Left lobe of liver (tissue), 2 donors: ENCODE data around the gene ZC3H18. TPM values are rescaled to one million over a fixed set of nuclear protein-coding genes. Genes with fewer than 3 reads are reported as not detected.

Experiments
- ATAC-seq: fragments of 200-7000 bp; cut with Tn5 transposase; one replicate; pipeline ENCODE4 v1.9.1; 2020; ENCODE audit warnings: mild to moderate bottlenecking, moderate library complexity
- DNase-seq: peaks from one replicate; pipeline ENCODE4 v3.0.0-alpha.2; 2020; ENCODE audit warnings: low spot score
- total RNA-seq: library from RNA; stranded (reverse); gene quantifications from one replicate; pipeline ENCODE4 v1.2.1, GENCODE V29; 2021
- donor health status: DM: no; HTN: no; CAD: no; lungs with moderate emphysema.
- donor health status: DM: no; HTN: yes; CAD: no.

ZC3H18 gene
- total RNA-seq, 1 donor from 2014 or later, result 18.1 TPM

DNA sequence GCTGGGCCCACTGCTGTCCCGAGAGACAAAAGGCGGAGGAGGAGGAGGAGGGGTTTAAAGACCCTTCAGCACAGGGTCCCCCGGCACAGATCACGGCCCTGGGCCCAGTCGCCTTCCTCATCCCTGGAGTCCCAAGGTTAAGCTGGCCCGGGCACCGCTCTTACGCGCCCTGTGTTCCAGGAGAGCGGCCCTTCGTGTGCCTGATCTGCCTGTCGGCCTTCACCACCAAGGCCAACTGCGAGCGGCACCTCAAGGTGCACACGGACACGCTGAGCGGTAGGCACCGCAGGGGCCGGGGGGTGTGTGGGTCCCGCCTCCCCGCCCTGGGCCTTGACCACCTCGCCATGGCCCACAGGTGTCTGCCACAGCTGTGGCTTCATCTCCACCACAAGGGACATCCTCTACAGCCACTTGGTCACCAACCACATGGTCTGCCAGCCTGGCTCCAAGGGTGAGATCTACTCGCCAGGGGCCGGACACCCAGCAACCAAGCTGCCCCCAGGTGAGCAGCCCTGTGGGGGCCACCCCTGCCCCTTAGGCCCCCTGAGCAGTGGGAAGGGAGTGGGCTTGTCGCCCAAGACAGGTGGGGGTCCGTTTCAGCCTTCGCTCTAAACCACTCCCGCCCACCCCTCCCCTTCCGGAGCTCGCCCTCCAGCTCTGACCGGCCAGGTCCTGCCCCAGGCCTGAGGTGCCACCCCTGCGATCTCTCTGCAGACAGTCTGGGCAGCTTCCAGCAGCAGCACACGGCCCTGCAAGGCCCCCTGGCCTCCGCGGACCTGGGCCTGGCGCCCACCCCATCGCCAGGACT is 37.6 kb upstream of the ZC3H18 start:
- ATAC-seq (peak; percentile 9), DNase-seq (no peak)

DNA sequence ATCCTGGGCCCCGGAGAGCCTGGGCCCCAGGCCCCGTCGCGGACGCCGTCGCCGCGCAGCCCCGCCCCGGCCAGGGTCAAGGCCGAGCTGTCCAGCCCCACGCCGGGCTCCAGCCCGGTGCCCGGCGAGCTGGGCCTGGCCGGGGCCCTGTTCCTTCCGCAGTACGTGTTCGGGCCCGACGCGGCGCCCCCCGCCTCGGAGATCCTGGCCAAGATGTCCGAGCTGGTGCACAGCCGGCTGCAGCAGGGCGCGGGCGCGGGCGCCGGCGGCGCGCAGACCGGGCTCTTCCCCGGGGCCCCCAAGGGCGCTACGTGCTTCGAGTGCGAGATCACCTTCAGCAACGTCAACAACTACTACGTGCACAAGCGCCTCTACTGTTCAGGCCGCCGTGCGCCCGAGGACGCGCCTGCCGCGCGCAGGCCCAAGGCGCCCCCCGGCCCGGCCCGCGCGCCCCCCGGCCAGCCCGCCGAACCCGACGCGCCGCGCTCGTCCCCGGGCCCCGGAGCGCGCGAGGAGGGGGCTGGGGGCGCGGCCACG is 36.8 kb upstream of the ZC3H18 start:
- no peak for DNase-seq
- no peak for ATAC-seq

DNA sequence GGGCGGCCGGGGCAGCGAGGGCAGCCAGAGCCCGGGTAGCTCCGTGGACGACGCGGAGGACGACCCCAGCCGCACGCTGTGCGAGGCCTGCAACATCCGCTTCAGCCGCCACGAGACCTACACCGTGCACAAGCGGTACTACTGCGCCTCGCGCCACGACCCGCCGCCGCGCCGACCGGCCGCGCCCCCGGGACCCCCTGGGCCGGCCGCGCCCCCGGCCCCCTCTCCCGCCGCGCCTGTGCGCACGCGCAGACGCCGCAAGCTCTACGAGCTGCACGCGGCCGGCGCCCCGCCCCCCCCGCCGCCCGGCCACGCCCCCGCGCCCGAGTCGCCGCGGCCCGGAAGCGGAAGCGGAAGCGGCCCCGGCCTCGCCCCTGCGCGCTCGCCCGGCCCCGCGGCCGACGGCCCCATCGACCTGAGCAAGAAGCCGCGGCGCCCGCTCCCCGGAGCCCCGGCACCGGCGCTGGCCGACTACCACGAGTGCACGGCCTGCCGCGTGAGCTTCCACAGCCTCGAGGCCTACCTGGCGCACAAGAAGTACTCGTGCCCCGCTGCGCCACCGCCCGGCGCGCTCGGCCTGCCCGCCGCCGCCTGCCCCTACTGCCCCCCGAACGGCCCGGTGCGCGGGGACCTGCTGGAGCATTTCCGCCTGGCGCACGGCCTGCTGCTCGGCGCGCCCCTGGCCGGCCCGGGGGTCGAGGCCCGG is 36.1 kb upstream of the ZC3H18 start:
- ATAC-seq (no peak), DNase-seq (no peak)

DNA sequence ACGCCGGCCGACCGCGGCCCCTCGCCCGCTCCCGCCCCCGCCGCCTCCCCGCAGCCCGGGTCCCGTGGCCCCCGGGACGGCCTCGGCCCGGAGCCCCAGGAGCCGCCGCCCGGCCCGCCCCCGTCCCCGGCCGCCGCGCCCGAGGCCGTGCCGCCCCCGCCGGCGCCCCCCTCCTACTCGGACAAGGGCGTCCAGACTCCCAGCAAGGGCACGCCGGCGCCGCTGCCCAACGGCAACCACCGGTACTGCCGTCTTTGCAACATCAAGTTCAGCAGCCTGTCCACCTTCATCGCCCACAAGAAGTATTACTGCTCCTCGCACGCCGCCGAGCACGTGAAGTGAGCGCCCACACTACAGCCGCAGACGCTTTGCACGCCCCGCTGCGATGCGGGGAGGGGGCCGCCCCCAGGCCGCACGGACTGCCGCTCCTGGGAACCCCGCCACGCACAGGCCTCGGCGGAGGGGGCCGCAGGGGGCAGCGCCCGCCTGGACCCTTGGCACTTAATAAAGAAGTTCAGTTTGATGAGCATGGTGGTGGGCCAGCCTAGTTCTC is 35.5 kb upstream of the ZC3H18 start:
- DNase-seq (no peak), ATAC-seq (no peak)

DNA sequence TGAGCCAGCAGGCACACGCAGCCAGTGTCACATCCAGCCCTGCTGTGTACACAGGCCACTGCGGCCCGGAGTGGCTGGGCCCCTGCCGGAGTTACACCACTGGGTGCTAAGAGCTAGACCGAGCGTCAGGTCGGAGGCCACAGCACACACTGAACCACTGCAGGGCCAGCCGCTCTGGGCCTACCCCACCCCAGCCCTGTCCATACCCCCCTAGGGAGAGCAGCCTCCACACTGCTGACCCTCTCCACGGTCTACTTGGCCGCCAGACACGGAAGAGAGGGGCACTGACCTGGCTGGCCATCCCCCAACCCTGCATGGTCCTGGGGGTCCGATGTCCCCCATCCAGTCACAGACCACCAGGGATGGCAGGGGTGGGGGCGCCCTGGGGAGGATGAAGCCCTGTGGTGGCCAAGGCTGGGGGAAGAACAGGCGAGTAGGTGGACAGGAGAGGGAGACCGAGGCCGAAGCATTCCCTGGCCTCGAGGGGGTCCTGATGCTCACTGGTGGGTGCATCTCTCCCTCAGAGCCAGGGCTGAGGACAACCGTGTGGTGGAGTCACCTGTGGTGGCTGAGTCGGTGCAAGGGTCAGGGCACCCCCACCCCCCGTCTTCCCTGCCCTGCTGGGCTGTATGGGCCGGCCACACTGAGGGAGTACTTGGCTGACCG is 34.9 kb upstream of the ZC3H18 start:
- DNase-seq (no peak), ATAC-seq (no peak)

DNA sequence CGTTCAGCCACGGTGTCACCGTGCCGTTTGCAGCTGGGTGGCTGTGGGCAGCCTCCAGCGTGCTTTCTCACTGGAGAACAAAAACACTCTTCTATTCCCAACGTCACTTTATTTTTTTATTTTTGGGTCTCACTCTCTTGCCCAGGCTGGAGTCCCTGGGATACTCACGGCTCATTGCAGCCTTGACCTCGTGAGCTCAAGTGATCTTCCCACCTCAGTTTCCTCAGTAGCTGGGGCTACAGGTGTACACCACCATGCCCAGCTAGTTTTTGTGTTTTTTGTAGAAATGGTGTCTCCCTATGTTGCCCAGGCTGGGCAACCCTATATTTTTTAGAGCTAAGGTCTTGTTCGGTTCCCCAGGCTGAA is 34.4 kb upstream of the ZC3H18 start:
- DNase-seq (no peak), ATAC-seq (no peak)

DNA sequence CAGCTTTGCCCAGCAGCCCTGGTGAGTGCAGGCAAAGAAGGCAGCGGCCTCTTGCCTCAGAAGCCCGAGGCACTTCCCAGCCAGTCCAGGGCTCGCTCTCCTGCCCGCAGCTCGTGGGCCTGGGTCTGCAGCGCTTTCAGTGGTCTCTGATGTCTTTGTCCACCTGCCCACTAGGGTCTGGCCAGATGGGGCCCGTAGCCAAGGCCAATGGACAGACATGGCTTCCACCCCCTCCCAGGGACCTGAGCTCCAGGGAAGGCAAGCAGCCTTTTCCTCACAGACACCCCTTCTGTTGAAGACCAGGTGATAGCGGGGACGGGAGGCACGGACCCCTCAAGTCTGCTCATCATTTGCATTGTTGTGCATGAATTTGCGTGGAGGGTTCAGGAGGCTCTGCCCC is 33.7 kb upstream of the ZC3H18 start:
- DNase-seq, result no peak
- no peak for ATAC-seq

DNA sequence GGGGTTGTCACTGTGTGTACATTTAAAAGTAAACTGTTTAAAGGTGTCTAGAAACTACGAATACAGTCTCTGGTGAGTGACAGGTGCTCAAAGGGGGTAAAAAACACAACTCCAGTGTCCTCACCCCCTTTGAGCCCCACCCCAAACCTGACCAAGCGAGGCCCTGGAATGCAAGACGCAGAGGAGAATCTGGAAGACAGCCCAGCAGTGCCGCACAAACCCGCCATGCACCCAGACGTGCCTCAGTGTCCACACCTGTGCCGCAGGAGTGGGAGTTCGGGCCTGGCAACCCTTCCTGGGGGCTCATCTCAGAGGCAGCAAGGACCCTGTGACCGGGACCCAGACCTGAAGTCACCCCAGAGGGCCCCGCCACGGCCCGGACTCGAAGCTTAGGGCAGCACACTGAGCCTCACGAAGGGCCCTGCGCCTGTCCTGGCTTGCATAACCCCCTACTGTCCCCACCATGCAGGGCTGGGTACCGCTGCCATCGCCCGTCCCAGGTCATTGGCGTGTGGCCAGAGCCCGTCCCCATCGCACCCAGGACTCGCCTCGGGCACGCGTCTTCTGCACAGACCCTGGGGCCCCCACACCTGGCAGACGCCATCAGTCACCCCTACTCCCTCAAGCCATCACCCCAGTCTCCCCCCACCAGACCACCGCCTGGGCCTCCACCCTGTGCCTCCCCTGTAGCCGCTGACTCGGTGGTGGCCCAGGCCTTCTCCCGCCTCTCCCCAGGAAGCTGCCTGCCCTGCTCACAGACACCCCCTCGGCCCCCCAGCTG is 33.0 kb upstream of the ZC3H18 start:
- ATAC-seq, result peak; percentile 38
- DNase-seq, result no peak

DNA sequence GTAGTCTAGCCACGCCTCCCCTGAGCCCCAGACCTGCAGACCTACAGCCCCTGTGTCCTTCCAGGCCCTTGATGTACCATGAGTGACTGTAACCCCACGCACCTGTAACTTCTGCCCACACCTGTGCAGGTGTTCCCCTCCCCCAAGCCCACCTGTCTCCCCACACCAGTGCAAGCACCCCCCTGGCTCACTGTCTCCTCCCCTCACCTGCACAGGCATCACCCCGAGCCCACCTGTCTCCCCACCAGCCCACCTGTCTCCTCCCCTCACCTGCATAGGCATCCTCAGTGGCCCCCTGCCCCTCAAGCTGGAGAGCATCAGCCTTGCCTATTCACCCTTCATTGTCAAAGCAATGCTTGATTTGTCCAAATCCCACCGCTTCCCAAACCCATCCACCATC is 32.3 kb upstream of the ZC3H18 start:
- DNase-seq (no peak), ATAC-seq (no peak)

DNA sequence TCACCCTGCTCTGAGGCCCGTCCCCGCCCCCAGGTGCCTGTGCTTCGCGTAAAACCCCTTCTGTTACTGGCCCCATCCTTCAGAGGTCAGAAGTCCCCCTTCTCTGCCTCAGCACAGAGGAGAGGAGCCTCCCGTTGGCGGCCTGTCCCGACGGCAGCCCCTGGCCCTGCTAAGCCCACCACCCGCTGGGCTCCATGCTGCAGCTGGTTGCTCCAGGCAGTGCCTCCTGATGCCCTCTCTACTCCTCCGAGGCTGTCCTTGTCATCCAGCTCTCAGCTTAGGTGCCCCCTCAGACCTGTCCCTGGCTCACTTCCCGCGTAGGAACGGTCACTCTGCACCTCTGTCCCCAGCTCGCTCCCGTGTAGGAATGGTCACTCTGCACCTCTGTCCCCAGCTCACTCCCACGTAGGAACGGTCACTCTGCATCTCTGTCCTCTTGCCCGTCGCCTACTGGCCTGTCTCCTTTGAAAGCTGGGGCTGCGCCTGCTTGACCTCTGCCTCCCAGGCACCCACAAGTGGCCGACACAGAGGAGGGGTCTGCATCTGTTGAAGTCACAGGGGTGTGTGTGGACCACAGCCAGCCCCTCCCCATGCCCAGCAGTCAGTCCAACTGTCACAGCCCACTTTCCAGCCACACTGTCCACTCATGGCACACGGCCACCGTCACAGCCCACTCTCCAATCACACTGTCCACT is 31.7 kb upstream of the ZC3H18 start:
- DNase-seq (no peak), ATAC-seq (peak; percentile 27)

DNA sequence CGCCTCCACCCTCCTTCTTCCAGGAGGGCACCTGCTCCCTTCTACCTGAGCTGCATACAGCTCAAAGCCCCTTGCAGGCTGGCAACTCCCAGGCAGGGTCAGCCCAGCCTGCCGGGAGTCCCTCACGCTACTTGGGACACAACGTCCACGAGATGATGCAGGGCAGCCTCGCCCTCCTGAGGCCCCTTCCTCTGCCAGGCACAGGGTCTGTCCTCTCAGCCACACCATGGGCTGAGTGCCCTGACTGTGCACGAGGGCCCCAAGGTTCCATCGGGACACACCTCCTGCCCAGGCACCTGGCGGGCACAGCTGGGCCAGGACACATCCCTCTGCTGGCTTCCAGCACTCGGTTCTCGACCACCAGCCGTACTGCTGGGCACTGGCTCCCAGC is 30.9 kb upstream of the ZC3H18 start:
- DNase-seq, result no peak
- ATAC-seq, result no peak

DNA sequence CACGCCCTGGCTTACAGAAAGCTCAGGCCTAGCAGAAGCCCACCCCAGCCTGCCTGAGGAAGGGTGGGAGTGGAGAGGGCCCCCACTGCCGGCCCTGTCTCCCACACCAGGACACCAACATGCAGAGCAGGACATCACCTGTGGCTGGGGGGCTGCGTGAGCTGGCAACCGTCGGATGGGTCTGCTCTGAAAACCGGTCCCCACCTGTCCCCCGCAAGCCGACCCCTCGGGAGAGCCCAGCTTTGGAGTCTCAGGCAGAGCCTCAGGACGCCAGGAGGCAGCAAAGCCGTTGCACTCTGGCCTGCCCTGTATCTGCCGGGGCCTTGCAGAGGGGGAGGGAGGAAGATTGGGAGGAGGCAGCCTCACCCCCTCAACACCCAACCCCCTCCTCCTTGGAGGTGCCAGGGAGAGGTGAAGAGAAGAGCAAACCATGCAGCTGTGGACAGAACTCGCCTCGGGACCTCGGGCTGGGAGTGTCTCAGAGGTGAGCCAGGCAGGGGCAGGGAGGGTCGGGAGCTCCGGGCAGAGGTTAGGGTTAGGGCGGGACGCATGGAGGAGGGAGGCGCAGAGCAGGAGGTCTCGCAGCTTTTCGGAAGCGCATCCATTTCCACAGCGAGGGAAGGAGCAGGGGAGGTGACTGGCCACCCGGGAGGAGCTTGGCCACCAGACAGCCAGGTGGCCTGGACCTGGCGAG is 30.4 kb upstream of the ZC3H18 start:
- ATAC-seq, result peak; percentile 13
- no peak for DNase-seq

DNA sequence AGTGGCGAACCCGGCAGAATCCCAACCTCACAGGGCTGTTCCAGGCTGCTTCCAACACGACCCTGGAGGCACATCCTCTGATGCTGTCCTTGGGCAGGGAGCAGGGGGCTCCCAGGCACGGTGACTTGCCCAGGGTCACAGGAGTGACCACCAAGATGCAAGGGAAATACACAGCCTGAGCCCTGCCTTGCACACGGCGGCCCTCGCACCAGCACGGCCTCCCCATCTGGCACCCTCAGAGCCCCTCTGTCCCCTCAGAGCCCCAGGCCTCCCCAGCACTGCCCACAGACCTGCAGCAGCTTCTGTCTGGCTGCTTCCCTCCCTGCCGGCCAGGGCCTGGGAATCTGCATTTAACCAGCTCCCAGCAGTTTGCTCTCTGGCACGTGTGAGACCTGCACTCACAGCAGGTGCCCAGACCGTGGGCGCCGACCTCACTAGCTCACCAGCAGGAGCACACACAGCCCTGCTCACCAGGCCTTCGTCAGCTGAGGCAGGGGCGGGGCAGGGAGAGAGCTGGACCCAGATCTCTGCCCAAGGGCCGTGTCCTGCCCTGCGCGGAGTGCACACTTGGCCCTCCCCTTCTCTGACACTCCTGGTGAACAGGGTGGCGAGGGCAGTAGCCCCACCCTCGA is 29.7 kb upstream of the ZC3H18 start:
- ATAC-seq (no peak), DNase-seq (no peak)

DNA sequence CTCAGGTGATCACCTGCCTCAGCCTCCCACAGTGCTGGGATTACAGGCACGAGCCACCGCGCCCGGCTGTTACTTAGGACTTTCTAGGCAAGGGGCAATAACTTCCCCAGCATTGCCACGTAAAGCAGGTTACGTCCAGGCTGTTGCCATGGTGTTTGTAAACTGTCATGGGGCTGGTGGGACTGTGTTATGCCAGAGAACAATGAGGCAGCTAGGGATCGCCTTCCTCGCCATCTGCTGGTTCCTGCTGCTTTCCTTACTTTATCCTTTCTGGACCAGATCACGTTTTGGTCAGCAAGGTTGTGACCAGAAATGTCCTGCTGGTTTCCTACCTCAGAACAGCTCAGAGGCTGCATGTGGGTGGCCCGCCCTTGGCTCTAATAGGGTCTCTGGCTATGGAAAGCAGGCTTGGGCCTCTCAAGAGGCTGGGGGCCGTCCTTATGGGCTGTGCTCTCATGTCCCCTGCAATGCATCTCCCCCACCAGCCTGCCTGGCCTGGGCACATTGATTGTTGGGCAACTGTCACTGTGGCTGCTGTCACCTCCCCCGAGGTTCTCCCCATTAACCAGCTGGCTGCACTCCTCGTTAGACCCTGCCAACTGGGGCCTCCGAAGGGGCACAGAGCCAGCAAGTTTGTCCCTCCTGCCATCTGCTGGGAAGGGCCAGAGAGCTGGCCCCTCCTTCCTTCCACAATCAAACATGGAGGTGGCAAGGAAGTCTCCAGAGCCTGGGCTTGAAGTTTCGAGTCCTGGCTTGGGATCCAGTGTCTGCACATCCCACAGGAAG is 28.2 kb upstream of the ZC3H18 start:
- ATAC-seq, result no peak
- DNase-seq, result no peak

DNA sequence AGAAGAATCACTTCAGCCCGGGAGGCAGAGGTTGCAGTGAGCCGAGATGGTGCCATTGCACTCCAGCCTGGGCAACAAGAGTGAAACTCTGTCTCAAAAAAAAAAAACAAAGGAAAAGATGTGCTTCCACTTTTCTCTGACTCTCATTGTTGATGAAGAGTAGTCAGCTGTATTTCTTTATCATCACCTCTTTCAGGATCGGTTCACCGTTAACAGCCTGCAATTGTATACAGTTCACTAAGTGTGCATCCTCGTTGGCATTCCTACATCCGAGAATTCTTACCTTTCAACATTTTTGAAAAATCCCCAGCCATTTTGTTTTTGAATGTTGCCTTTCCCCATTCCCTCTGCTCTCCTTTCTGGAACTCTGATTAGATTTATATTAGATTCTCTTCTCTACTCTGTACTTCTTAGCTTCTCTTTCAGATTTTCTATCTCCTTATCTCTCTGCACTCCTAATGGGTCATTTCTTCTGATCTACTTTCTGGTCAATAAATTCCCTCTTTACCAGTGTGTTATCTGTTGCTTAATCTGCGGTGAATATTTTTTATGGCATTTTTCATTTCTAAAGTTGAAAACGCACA is 26.9 kb upstream of the ZC3H18 start:
- DNase-seq (no peak), ATAC-seq (no peak)

DNA sequence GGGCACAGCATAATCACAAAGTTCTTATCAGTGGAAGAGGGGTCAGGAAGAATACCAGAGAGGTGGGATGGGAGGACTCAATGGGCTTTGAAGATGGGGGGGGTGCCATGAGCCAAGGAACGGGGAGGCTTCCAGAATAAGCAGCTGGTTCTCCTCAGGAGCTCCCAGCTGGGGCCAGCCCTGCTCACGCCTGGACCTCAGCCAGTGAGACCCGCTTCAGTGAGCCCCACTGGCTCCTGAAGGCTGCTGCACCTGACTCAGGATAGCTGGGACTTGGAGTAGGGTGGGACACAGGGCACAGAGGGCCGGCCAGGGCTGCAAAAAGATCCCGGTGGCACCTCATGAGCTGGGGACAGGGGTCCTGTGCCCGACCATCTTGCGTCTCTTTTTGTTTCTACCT is 24.4 kb upstream of the ZC3H18 start:
- ATAC-seq, result no peak
- DNase-seq, result no peak

DNA sequence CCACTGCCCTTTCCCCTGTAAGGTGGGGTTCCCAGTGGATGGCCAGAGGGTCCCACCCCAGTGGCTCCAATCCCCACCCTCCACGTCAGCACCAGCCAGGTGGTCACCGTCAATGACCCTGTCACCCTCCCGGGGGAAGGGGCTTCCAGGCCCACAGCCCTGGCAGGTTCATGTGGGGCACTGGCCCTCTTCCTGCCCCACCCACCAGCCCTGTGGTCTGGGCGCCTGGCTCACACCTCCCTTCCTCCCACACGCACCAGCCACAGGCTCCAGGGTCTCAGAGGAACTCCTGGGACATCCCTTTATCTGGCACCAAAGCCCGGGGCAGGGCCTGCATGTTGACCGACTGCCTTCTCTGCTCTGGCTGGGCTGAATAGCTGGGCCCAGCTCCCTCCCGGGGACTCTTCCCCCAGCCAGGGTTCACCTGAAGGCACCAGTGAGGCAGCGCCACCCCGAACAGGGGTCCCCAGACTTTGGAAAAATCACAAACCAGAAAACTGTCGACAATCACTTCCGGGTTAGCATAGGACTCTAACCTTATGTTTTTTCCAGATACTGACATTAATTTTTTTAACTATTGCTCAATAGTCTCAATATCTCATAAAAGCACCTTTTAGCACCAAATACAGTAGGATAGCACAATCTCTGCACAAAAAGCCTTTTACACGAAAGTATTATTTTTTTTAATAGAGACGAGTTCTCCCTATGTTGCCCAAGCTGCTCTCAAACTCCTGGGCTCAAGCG is 21.9 kb upstream of the ZC3H18 start:
- no peak for DNase-seq
- ATAC-seq, result no peak
